Fibroblast of the aortic adventitia (primary cell): ENCODE data around the gene C4orf36. TPM values are rescaled to one million over a fixed set of nuclear protein-coding genes. Genes with fewer than 3 reads are reported as not detected.

Experiments used
- DNase-seq: peaks from one replicate; pipeline ENCODE4 v3.0.0-alpha.2; 2010; ENCODE audit warnings: low read depth
- H3K4me3 ChIP-seq: 2 replicates; pipeline ENCODE4 v1.5.1; 2011; ENCODE audit warnings: low read depth, mild to moderate bottlenecking, control low read depth, low read length, moderate library complexity
- total RNA-seq: library from RNA; depleted of rRNA; stranded (reverse); fragments of >200 nt; gene quantifications from 2 replicates; pipeline ENCODE4 v1.2.3, GENCODE V29; 2012; ENCODE audit warnings: low replicate concordance
- TF ChIP-seq, protein P1 (sequence below): IDR thresholded peaks from 2 replicates; pipeline ENCODE4 v1.5.1; 2011; ENCODE audit warnings: mild to moderate bottlenecking, low read length, control low read depth, inconsistent platforms; ENCODE audit not compliant: insufficient read depth

The C4orf36 gene
- total RNA-seq, 1 donor, result 0.81 TPM

DNA sequence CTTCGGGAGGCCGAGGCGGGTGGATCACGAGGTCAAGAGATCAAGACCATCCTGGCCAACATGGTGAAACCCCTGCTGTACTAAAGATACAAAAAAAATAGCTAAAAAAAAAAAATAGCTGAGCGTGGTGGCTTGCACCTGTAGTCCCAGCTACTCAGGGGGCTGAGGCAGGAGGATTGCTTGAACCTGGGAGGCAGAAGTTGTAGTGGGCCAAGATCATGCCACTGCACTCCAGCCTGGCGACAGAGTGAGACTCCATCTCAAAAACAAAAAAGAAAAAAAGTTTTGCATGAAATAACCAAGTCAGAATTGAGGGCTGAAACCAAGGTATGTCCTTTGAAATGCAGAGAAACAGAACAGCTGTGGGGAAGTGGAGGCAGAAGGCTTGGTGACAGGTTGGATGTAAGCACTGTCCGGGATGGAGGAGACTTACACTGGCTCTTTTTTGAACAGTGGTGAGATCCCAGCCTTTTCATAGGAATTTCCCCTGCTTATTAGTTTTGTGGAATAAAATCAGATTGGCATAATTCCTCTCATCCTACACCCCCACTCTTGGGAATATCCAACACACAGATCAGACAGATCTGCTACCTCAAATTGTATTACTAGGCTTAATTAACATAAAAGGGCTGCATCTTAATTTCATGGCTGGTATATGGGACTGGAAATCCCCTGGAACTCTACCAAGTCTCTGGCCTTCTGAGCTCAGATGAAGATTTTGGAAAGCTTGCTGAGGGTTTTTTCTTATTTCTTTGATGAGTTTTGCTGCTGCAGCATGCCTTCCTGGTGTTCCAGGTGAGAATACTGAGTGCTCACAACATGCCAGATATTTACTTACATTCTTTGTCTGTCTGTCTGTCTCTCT lies 18.8 kb upstream of the C4orf36 start:
- H3K4me3 ChIP-seq, result no peak overlapping the region
- DNase-seq, result peak; percentile 68
- TF ChIP-seq, protein P1, sequence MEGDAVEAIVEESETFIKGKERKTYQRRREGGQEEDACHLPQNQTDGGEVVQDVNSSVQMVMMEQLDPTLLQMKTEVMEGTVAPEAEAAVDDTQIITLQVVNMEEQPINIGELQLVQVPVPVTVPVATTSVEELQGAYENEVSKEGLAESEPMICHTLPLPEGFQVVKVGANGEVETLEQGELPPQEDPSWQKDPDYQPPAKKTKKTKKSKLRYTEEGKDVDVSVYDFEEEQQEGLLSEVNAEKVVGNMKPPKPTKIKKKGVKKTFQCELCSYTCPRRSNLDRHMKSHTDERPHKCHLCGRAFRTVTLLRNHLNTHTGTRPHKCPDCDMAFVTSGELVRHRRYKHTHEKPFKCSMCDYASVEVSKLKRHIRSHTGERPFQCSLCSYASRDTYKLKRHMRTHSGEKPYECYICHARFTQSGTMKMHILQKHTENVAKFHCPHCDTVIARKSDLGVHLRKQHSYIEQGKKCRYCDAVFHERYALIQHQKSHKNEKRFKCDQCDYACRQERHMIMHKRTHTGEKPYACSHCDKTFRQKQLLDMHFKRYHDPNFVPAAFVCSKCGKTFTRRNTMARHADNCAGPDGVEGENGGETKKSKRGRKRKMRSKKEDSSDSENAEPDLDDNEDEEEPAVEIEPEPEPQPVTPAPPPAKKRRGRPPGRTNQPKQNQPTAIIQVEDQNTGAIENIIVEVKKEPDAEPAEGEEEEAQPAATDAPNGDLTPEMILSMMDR, result no peak

DNA sequence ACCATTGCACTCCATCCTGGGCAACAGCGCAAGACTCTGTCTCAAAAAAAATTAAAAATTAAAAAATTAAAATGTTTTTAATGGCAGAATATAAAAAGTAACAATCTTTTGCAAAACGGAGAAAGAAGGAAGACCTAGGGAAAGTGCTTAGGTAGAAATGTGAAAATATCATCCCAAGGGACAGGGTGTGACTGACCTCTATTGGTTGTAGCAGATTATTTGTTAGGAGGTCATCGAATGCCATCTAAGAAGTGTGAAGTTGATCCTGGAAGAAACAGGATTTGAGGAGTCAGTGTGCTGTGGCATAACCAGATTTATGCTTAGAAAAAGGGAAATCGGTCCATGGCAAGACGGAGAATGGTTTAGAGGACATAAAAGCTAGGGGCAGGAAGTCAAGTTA lies 18.1 kb upstream of the C4orf36 start:
- DNase-seq, result no peak
- TF ChIP-seq, protein P1, result no peak
- H3K4me3 ChIP-seq, result no peak overlapping the region

DNA sequence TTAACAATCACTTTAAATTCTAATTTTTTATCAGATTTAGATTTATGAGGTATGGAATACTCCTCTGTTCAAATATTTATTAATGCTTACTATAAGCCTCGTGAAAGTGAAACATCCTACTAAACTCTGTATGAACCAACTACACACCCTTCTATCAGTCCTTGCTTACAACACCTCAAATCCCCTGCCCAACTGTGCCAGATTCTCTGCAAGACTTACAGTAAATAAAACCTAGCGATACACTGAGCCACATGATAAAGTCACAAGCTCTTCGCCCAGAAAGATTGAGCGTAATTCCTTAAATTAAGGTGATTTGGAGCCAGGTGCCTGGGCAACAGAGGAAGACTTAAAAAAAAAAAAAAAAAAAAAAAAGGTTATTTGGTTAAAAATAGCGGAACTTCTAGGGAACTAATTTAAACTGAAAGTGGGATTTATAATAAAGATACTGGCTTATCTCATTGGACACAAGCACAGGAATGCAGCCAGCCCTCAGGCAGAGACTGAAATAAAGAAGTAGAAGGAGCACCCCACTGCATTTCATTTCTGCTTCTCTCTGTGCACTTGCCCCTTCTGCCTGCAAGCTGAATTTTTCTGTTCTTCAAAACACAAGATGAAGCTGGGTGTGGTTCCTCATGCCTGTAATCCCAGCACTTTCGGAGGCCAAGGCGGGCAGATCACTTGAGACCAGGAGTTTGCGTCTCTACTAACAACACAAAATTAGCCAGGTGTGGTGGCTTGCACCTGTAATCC lies 17.5 kb upstream of the C4orf36 start:
- H3K4me3 ChIP-seq, result no peak overlapping the region
- no peak for DNase-seq
- TF ChIP-seq, protein P1, result no peak

DNA sequence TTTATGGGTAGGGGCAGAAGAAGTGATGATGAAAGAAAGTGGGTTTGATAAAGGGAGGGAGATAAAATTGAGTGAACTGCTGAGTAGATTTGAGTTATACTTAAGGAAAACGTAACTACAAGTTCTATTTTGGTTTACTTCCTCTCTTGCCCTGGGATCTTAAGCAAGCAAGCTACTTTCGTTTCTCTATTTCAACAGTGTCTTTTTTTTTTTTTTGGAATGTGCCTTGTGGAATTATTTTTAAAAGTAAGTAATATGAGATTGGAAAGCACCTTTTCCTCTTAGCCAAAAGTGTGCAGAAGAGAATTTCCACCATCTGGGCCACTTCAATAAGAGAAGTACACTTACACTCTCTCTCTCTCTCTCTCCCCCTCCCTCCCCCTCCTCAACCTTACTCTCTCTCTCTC lies 16.0 kb upstream of the C4orf36 start:
- TF ChIP-seq, protein P1, result no peak
- peak; percentile 74 for DNase-seq
- H3K4me3 ChIP-seq, result no peak overlapping the region

DNA sequence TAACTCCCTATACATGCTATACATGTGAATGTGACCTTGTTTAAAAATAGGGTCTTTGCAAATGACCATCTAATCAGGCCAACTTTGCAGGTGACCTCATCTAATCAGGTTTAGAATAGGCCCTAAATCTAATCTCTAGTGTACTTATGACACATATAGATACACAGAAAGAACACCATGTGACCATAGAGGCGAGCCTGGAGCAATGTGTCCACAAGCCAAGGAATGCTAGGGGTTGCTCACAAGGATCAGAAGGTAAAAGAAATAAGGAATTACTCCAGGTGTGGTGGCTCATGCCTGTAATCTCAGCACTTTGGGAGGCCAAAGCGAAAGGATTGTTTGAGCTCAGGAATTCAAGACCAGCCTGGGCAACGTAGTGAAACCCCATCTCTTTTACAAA lies 9.6 kb upstream of the C4orf36 start:
- no peak for DNase-seq
- TF ChIP-seq, protein P1, result no peak
- no peak overlapping the region for H3K4me3 ChIP-seq

DNA sequence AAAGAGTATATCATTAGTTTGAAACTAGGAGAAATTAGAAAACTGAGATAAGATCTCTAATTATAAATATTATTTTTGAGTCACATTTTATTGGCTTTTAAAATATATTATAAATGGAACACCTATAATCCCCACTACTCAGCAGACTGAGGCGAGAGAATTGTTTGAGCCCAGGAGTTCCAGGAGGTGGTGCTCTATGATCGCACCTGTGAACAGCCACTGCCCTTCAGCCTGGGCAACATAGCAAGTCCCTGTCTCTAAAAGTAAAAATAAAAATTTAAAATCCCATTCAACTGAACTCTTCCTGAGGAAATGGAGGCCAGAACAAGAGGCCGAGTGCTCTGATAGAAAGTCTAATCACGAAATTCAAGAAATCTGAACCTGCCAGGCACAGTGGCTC lies 6.3 kb upstream of the C4orf36 start:
- no peak overlapping the region for H3K4me3 ChIP-seq
- DNase-seq, result no peak
- TF ChIP-seq, protein P1, result no peak
